ENCODE data around the gene FHIT.

The FHIT gene

GRCh38 chr3:60169755-60170154 lies 1081.5 kb downstream of the FHIT start:
- no peak for DNase-seq (ENCODE audit: low spot score)
- H3K27ac ChIP-seq, result no peak overlapping the region
- CTCF ChIA-PET, result interaction anchor here (0.6 kb wide), 1 partner anchor 1955 kb away, joined by 3 read pairs; no protein-coding TSS in a partner anchor
- POLR2A ChIA-PET (ENCODE audit: low non-redundant PET), result no interaction called here
- no peak for TF ChIP-seq CTCF (conservative IDR thresholded peaks at IDR 0.05; ENCODE audit: low read depth)

- DNase-seq (ENCODE audit: low spot score), result no peak
- ChIA-PET CTCF (no interaction called here), POLR2A (ENCODE audit: low non-redundant PET) (no interaction called here)
- no peak overlapping the region for H3K27ac ChIP-seq
- TF ChIP-seq CTCF (conservative IDR thresholded peaks at IDR 0.05; ENCODE audit: low read depth), result no peak
These were observed 1084.1 kb downstream of the FHIT start for GRCh38 chr3:60167186-60167585.

GRCh38 chr3:60160822-60161748 lies 1090.2 kb downstream of the FHIT start:
- ChIA-PET CTCF (no interaction called here), POLR2A (ENCODE audit: low non-redundant PET) (no interaction called here)
- TF ChIP-seq CTCF (conservative IDR thresholded peaks at IDR 0.05; ENCODE audit: low read depth), result no peak
- H3K27ac ChIP-seq, result no peak overlapping the region
- no peak for DNase-seq (ENCODE audit: low spot score)

- TF ChIP-seq CTCF (conservative IDR thresholded peaks at IDR 0.05; ENCODE audit: low read depth), result no peak
- POLR2A ChIA-PET (ENCODE audit: low non-redundant PET), result no interaction called here
- no peak for DNase-seq (ENCODE audit: low spot score)
- no peak overlapping the region for H3K27ac ChIP-seq
- CTCF ChIA-PET, result no interaction called here
These were observed 1091.0 kb downstream of the FHIT start for GRCh38 chr3:60160111-60160821.

GRCh38 chr3:60158035-60158434 lies 1093.2 kb downstream of the FHIT start:
- POLR2A ChIA-PET (ENCODE audit: low non-redundant PET), result no interaction called here
- no peak for DNase-seq (ENCODE audit: low spot score)
- TF ChIP-seq CTCF (conservative IDR thresholded peaks at IDR 0.05; ENCODE audit: low read depth), result no peak
- no peak overlapping the region for H3K27ac ChIP-seq
- CTCF ChIA-PET, result no interaction called here

GRCh38 chr3:60154011-60154410 lies 1097.2 kb downstream of the FHIT start:
- POLR2A ChIA-PET (ENCODE audit: low non-redundant PET), result no interaction called here
- no peak for DNase-seq (ENCODE audit: low spot score)

More at GRCh38 chr3:60154011-60154410, 1097.2 kb downstream of the FHIT start:
- CTCF ChIA-PET, result no interaction called here
- H3K27ac ChIP-seq, result no peak overlapping the region
- TF ChIP-seq CTCF (conservative IDR thresholded peaks at IDR 0.05; ENCODE audit: low read depth), result no peak
